ENCODE results near the gene LIPJ.

Gene LIPJ

DNA sequence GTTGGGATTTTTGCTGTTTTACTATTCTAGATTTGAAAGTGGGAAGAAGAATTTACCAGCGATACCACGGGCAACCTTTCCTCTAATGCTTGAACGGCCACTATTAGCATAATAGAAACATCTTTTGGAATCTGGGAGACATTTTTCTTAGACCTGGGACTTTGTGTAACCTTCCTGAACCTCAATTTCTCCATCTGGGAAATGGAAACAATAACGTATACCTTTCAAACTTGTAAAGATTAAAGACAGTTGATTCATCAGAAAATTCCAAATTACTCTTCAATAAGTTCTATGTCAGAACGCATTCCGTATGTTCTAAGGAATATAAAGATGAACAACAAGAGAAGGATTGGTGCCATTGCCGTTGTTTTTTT lies 3.0 kb upstream of the LIPJ start:
- no peak for TF ChIP-seq REST (IDR thresholded peaks at IDR 0.05; ENCODE audit: insufficient read depth in 1 of 2, low read depth in 2 of 2, low read length in 2 of 2)

DNA sequence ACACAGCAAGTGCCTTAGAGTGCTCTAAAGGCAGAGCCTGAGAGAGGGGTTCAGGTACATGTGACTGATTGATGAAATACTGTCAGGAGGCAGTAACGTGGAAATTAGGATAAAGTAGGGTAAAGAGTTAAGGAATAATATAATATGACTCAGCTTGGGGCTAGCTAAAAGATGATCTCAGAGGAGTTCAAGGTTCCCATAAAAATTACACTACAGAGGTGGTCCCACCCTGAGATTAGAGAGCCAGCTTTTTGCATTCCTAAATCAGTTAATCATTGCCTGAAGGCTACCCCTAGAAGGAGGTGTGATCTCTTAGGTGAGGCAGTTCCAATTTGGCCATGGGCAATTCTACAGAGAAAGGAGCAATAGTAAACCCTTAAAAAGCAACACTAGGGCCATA lies 5.8 kb downstream of the LIPJ start:
- no peak for TF ChIP-seq REST (IDR thresholded peaks at IDR 0.05; ENCODE audit: insufficient read depth in 1 of 2, low read depth in 2 of 2, low read length in 2 of 2)
- no peak for TF ChIP-seq TAF1 (IDR thresholded peaks at IDR 0.05; ENCODE audit: borderline replicate concordance, insufficient read depth, low read length)
- TF ChIP-seq FOXP2 (optimal IDR thresholded peaks at IDR 0.05; ENCODE audit: borderline replicate concordance, extremely low read depth, extremely low read length, insufficient read depth), result no peak
- TF ChIP-seq POLR2AphosphoS5 (IDR thresholded peaks at IDR 0.05; ENCODE audit: low read depth, low read length), result no peak
- no peak for TF ChIP-seq SIN3A (IDR thresholded peaks at IDR 0.05; ENCODE audit: borderline replicate concordance, insufficient read depth, low read length)

DNA sequence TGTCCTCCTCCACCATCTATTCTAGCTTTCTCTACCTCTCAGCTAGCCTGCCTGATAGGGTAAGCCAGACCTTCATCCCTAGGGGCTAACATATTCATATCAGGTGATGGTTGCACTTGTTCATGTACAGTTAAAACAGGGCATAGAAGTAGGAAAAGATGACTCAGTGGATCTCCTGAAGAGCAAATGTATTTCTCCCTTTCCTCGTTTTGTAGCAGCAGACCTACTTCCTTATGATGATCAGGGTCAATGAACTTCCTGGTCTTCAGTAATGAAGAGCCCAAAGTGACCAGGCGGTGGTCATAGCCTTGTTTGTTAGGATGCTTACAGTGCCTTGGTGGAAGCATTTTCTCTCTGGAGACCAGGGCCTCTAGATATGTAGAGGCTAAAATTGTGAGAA lies 6.3 kb downstream of the LIPJ start:
- no peak for TF ChIP-seq POLR2AphosphoS5 (IDR thresholded peaks at IDR 0.05; ENCODE audit: low read depth, low read length)

DNA sequence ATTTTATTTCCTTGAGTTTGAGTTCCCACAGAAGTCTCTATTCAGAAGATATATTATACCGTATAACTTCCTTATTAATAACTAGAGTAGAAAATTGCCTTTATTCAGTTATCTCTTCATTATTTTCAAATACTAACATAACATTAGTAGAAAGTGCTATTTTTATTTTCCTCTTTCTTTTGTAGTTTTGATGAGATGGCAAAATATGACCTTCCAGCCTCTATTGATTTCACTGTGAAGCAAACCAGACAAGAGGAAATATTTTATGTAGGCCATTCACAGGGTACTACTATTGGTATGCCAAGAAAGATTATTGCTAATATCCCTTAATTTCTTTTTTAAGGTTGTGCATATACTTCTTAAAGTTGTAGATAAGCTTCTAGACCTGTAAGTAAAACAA lies 7.9 kb downstream of the LIPJ start:
- TF ChIP-seq SIN3A (IDR thresholded peaks at IDR 0.05; ENCODE audit: borderline replicate concordance, insufficient read depth, low read length) (no peak), POLR2AphosphoS5 (IDR thresholded peaks at IDR 0.05; ENCODE audit: low read depth, low read length) (no peak), REST (IDR thresholded peaks at IDR 0.05; ENCODE audit: insufficient read depth in 1 of 2, low read depth in 2 of 2, low read length in 2 of 2) (no peak), TAF1 (IDR thresholded peaks at IDR 0.05; ENCODE audit: borderline replicate concordance, insufficient read depth, low read length) (no peak), FOXP2 (optimal IDR thresholded peaks at IDR 0.05; ENCODE audit: borderline replicate concordance, extremely low read depth, extremely low read length, insufficient read depth) (no peak)

DNA sequence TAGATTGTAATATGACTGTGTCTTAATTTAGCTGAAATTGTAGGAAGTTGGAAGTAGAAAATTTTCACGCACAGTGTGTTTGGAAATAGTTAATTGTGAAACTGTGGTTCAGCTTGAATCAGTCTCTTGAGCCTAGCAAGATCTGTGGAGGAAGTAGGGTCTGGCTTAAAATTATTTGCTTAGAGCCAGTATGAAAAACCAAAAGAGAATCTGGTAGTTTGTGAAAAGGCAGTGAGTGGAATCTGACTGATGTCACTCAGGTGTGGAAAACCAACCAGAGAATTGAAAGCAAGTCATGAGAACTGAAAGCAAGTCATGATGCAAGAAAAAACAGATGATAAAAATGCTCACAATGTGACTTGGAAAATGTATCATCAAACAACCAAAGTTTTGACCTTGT lies 11.5 kb downstream of the LIPJ start:
- TF ChIP-seq SIN3A (IDR thresholded peaks at IDR 0.05; ENCODE audit: borderline replicate concordance, insufficient read depth, low read length) (no peak), TAF1 (IDR thresholded peaks at IDR 0.05; ENCODE audit: borderline replicate concordance, insufficient read depth, low read length) (no peak)

GRCh38 chr10:88608052-88608732 lies 21.6 kb downstream of the LIPJ start:
- TF ChIP-seq FOXP2 (optimal IDR thresholded peaks at IDR 0.05; ENCODE audit: borderline replicate concordance, extremely low read depth, extremely low read length, insufficient read depth), result no peak
- TF ChIP-seq SIN3A (IDR thresholded peaks at IDR 0.05; ENCODE audit: borderline replicate concordance, insufficient read depth, low read length), result no peak
- TF ChIP-seq TAF1 (IDR thresholded peaks at IDR 0.05; ENCODE audit: borderline replicate concordance, insufficient read depth, low read length), result no peak
- TF ChIP-seq REST (IDR thresholded peaks at IDR 0.05; ENCODE audit: insufficient read depth in 1 of 2, low read depth in 2 of 2, low read length in 2 of 2), result no peak
- no peak for TF ChIP-seq POLR2AphosphoS5 (IDR thresholded peaks at IDR 0.05; ENCODE audit: low read depth, low read length)
